ENCODE data around the gene IL2RG. TPM values are rescaled to one million over a fixed set of nuclear protein-coding genes. Genes with fewer than 3 reads are reported as not detected.

Gene IL2RG
- total RNA-seq, 4 donors from 2014 or later, result 3.0 to 42.9 (median 3.3) TPM; not detected in 1

DNA sequence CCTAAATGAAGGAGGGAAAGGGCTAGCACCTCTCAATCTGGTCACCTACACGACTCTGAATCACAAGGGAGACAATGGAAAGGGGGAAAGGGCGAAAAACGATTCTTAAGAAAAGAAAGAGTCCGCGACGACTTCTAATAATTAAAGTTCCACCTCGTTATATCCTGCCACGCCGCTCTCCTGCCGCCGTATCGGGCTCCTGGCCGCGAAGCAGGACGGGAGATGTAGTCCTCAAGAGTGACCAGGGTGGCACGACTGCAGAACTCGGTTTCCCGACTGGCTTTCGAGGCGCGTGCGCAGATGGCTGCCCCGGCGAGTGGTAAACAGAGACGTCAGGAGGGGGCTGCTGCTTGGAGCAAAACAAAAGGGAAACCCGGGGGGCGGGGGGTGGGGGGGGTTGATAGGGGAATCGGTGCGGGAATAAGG is 15.8 kb downstream of the IL2RG start, which contains the start of gene FOXO4:
FOXO4 (plus strand) TSS at position 297 of the 426 bp plus-strand sequence. CDS start 678 bp downstream, outside the sequence.
- no peaks in the 10 kb centered on the region for H3K27me3 ChIP-seq
- H3K27ac ChIP-seq, result peak within 1 kb of the TSS; percentile 84 to 89
- peak within 1 kb of the TSS; percentile 57 to 63 for H3K4me3 ChIP-seq
- no peaks in the 10 kb centered on the region for H3K4me1 ChIP-seq
- peak; percentile 89 to 94 for DNase-seq
- no peaks in the 10 kb centered on the region for H3K9me3 ChIP-seq
- no peaks in the 10 kb centered on the region for H3K36me3 ChIP-seq
- intact Hi-C loops (cut with DNase I; ENCODE audit: low total_unique reads), result no loop called here
- TF ChIP-seq POLR2A (IDR thresholded peaks at IDR 0.05), result peak; percentile 9 to 32
- TF ChIP-seq, protein P1, sequence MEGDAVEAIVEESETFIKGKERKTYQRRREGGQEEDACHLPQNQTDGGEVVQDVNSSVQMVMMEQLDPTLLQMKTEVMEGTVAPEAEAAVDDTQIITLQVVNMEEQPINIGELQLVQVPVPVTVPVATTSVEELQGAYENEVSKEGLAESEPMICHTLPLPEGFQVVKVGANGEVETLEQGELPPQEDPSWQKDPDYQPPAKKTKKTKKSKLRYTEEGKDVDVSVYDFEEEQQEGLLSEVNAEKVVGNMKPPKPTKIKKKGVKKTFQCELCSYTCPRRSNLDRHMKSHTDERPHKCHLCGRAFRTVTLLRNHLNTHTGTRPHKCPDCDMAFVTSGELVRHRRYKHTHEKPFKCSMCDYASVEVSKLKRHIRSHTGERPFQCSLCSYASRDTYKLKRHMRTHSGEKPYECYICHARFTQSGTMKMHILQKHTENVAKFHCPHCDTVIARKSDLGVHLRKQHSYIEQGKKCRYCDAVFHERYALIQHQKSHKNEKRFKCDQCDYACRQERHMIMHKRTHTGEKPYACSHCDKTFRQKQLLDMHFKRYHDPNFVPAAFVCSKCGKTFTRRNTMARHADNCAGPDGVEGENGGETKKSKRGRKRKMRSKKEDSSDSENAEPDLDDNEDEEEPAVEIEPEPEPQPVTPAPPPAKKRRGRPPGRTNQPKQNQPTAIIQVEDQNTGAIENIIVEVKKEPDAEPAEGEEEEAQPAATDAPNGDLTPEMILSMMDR (IDR thresholded peaks at IDR 0.05), result no peak

DNA sequence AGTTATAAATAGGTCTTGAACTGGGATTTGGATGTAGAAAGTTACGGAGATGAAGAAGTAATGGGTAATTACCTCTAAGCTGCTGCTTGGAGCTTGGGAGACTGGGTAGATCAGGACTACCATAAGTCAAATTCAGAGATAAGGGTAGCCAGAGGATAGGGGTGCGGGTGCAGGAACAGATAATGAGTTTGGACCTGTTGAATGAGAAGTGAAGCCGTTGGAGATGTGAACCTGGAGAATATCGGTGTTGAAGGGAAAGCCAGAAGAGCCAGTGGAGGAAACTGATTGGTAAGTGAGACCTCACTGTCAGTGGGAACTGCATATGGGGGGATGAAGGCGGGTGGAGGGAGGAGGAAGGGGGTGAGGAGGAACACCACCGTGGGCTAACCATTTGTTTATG is 16.3 kb downstream of the IL2RG start:
- no peaks in the 10 kb centered on the region for H3K27me3 ChIP-seq
- TF ChIP-seq POLR2A (IDR thresholded peaks at IDR 0.05), result no peak
- TF ChIP-seq, protein P1 (IDR thresholded peaks at IDR 0.05), result no peak
- H3K27ac ChIP-seq, result no peak overlapping the region
- H3K36me3 ChIP-seq, result no peaks in the 10 kb centered on the region
- H3K4me3 ChIP-seq, result peak overlapping the region; percentile 57 to 63
- DNase-seq, result no peak
- no peaks in the 10 kb centered on the region for H3K9me3 ChIP-seq
- intact Hi-C loops (cut with DNase I; ENCODE audit: low total_unique reads), result no loop called here
- H3K4me1 ChIP-seq, result no peaks in the 10 kb centered on the region

DNA sequence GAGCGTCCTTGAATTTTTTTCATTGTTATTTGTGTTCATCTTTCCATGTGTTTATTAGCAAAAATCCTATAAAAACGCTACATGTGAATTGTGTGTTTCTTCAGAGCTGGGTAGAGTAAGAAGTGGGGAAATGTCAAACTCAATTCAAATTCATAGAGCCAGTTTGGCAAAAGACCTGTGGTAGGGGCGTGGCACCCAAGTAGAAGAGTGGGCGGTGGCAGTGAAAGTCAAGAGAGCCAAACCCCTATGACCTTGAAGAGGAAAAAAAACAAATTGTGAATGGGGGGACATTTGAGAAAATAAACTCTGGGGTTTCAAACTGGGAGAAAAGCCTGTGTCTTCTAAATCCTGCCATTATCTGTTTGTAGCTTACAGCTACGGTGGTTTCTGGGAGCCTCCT is 20.1 kb downstream of the IL2RG start:
- Histone ChIP-seq H3K27me3 (no peaks in the 10 kb centered on the region), H3K4me1 (no peaks in the 10 kb centered on the region), H3K4me3 (no peak overlapping the region), H3K9me3 (no peaks in the 10 kb centered on the region), H3K36me3 (no peaks in the 10 kb centered on the region), H3K27ac (no peak overlapping the region)
- DNase-seq, result no peak
- intact Hi-C loops (cut with DNase I; ENCODE audit: low total_unique reads), result no loop called here
- TF ChIP-seq POLR2A (IDR thresholded peaks at IDR 0.05), result no peak
- TF ChIP-seq, protein P1 (IDR thresholded peaks at IDR 0.05), result no peak

DNA sequence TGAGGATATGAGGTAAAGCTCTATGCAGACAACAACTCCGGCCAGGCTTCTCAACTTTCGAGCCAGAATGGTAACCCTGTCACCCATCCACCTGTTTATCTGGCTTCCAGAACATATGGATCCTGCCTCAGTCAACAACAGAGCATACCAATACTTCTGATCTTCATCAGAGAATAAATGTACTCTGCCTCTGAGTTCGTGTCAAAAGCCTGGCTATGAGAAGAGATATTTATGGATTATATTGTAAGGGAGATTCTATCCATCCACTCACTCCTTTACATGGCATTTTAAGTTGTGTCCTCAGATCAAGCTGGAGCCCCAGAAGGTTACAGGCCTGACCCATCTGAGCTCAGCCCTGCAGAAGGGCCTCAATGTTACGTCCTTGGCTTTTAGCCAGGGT is 25.5 kb downstream of the IL2RG start:
- Histone ChIP-seq H3K4me3 (no peak overlapping the region), H3K36me3 (no peaks in the 10 kb centered on the region), H3K27me3 (no peaks in the 10 kb centered on the region), H3K4me1 (no peaks in the 10 kb centered on the region), H3K9me3 (no peaks in the 10 kb centered on the region), H3K27ac (no peak overlapping the region)
- DNase-seq, result no peak
- TF ChIP-seq POLR2A (IDR thresholded peaks at IDR 0.05), result no peak
- TF ChIP-seq, protein P1 (IDR thresholded peaks at IDR 0.05), result no peak
- intact Hi-C loops (cut with DNase I; ENCODE audit: low total_unique reads), result no loop called here

DNA sequence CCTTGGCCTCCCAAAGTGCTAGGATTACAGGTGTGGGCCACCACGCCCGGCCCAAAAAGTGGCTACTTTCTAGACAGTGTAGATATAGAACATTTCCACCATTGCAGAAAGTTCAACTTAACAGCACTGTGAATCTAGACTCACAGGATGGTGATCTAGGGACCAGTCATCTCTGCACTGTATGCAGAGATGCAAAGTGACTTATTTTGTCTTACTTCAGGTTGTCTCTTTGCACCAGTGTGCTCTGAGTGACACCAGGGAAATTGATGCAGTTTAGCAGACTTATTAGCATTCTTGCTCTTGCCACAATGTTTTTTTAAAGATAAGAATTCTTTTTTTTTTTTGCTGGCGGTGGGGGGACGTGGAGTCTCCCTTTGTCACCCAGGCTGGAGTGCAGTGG is 28.6 kb downstream of the IL2RG start:
- no peak for DNase-seq
- H3K27me3 ChIP-seq, result no peaks in the 10 kb centered on the region
- H3K4me3 ChIP-seq, result no peak overlapping the region
- TF ChIP-seq, protein P1 (IDR thresholded peaks at IDR 0.05), result no peak
- no peak for TF ChIP-seq POLR2A (IDR thresholded peaks at IDR 0.05)
- no peaks in the 10 kb centered on the region for H3K9me3 ChIP-seq
- H3K27ac ChIP-seq, result no peak overlapping the region
- intact Hi-C loops (cut with DNase I; ENCODE audit: low total_unique reads), result no loop called here
- H3K4me1 ChIP-seq, result no peaks in the 10 kb centered on the region
- H3K36me3 ChIP-seq, result no peaks in the 10 kb centered on the region
